Tongue (tissue), 2 donors: ENCODE data around the gene SMG6. TPM values are rescaled to one million over a fixed set of nuclear protein-coding genes. Genes with fewer than 3 reads are reported as not detected.
"Not testable (repeated sequence)": the region's sequence is repeated elsewhere in the genome, so short reads cannot be mapped to it uniquely, and the experiment has no call there.

Experiments used
- DNase-seq: peaks from one replicate; pipeline ENCODE4 v3.0.0-alpha.2; 2015
- total RNA-seq: library from RNA; depleted of rRNA; stranded (reverse); fragments of >200 nt; gene quantifications from one replicate; pipeline ENCODE4 v1.2.3, GENCODE V29; 2014

The SMG6 gene
- total RNA-seq, 1 donor from 2014 or later = 42.9 TPM

GRCh38 chr17:2304931-2305330 is 1.3 kb upstream of the SMG6 start:
- no peak for DNase-seq

- DNase-seq = no peak
Observed at GRCh38 chr17:2302778-2303203, 794 bp downstream of the SMG6 start.

GRCh38 chr17:2299756-2300155 is 3.8 kb downstream of the SMG6 start:
- no peak for DNase-seq

GRCh38 chr17:2299136-2299535 is 4.4 kb downstream of the SMG6 start:
- DNase-seq = no peak

- DNase-seq = no peak
Observed at GRCh38 chr17:2297023-2297422, 6.6 kb downstream of the SMG6 start.

GRCh38 chr17:2295575-2295974 is 8.0 kb downstream of the SMG6 start:
- no peak for DNase-seq

GRCh38 chr17:2292100-2292499 is 11.5 kb downstream of the SMG6 start:
- DNase-seq = no peak

GRCh38 chr17:2289878-2290478 is 13.6 kb downstream of the SMG6 start:
- no peak for DNase-seq

GRCh38 chr17:2283302-2283701 is 20.3 kb downstream of the SMG6 start:
- DNase-seq = no peak

- peak; percentile 88 for DNase-seq
Observed at GRCh38 chr17:2282297-2282873, 21.2 kb downstream of the SMG6 start.

GRCh38 chr17:2279707-2280106 is 23.9 kb downstream of the SMG6 start:
- no peak for DNase-seq

- no peak for DNase-seq
Observed at GRCh38 chr17:2277429-2278170, 26.0 kb downstream of the SMG6 start.

GRCh38 chr17:2275722-2276121 is 27.9 kb downstream of the SMG6 start:
- DNase-seq = no peak

- no peak for DNase-seq
Observed at GRCh38 chr17:2274414-2274813, 29.2 kb downstream of the SMG6 start.

- DNase-seq = no peak
Observed at GRCh38 chr17:2271985-2272702, 31.4 kb downstream of the SMG6 start.

- no peak for DNase-seq
Observed at GRCh38 chr17:2267354-2267753, 36.2 kb downstream of the SMG6 start.

- DNase-seq = no peak
Observed at GRCh38 chr17:2266865-2267228, 36.7 kb downstream of the SMG6 start.

- DNase-seq = no peak
Observed at GRCh38 chr17:2266045-2266864, 37.3 kb downstream of the SMG6 start.

- not testable (repeated sequence) for DNase-seq
Observed at GRCh38 chr17:2265166-2265565, 38.4 kb downstream of the SMG6 start.

- peak; percentile 89 for DNase-seq
Observed at GRCh38 chr17:2264067-2264860, 39.3 kb downstream of the SMG6 start.
